ENCODE measurements around the gene KRT31. TPM values are rescaled to one million over a fixed set of nuclear protein-coding genes. Genes with fewer than 3 reads are reported as not detected.
"Not testable (repeated sequence)": the region's sequence is repeated elsewhere in the genome, so short reads cannot be mapped to it uniquely, and the experiment has no call there.

The KRT31 gene
- total RNA-seq, 1 donor from 2014 or later, result not detected

DNA sequence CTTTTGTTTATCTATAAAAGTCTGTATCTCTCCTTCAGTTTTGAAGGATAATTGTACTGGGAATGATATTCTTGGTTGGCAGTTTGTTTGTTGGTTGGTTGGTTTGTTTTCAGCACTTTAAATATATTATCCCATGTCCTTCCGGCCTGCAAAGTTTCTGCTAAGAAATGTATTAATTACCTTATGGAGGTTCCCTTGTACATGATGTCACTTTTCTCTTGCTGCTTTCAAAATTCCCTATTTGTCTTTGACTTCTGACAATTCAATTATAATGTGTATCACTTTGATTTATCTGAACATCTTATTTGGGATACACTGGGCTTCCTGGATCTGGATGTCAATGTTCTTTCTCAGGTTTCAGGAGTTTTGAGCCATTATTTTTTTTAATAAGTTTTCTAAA, 11.2 kb downstream of the KRT31 start:
- no peaks in the 10 kb centered on the region for H3K36me3 ChIP-seq
- intact Hi-C loops (cut with DNase I), result no loop called here
- H3K27me3 ChIP-seq, result peaks cover 9% of the 10 kb centered on the region
- H3K4me1 ChIP-seq, result no peaks in the 10 kb centered on the region
- no peak overlapping the region for H3K4me3 ChIP-seq
- H3K9me3 ChIP-seq, result peaks cover 9% of the 10 kb centered on the region
- no peak overlapping the region for H3K27ac ChIP-seq
- no peak for ATAC-seq
- TF ChIP-seq, protein P1, sequence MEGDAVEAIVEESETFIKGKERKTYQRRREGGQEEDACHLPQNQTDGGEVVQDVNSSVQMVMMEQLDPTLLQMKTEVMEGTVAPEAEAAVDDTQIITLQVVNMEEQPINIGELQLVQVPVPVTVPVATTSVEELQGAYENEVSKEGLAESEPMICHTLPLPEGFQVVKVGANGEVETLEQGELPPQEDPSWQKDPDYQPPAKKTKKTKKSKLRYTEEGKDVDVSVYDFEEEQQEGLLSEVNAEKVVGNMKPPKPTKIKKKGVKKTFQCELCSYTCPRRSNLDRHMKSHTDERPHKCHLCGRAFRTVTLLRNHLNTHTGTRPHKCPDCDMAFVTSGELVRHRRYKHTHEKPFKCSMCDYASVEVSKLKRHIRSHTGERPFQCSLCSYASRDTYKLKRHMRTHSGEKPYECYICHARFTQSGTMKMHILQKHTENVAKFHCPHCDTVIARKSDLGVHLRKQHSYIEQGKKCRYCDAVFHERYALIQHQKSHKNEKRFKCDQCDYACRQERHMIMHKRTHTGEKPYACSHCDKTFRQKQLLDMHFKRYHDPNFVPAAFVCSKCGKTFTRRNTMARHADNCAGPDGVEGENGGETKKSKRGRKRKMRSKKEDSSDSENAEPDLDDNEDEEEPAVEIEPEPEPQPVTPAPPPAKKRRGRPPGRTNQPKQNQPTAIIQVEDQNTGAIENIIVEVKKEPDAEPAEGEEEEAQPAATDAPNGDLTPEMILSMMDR (IDR thresholded peaks at IDR 0.05), result no peak
- DNase-seq, result no peak

DNA sequence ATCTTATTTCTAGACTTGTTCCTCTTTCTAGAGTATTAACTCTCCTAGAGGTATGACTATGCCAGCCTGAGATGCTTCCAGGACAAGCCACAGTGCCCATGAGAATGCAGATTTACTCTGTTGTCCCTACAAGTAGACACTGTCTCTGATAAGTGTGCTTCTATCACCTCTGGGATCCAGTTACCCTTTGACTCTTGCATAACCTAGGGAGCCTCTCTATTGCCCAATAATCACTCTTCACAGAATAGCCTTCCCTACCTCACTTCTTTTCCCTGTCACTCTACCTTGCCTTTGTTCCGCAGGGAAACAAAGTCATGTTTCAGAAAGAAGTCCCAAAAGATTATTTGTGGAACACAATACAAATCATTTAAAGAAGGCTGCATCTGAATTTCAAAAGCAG, 13.7 kb downstream of the KRT31 start:
- Histone ChIP-seq H3K27ac (no peak overlapping the region), H3K27me3 (peaks cover 5% of the 10 kb centered on the region), H3K4me3 (no peak overlapping the region), H3K36me3 (no peaks in the 10 kb centered on the region), H3K9me3 (peaks cover 9% of the 10 kb centered on the region), H3K4me1 (no peaks in the 10 kb centered on the region)
- DNase-seq (no peak), ATAC-seq (no peak)
- intact Hi-C loops (cut with DNase I), result no loop called here
- TF ChIP-seq, protein P1 (IDR thresholded peaks at IDR 0.05), result no peak

DNA sequence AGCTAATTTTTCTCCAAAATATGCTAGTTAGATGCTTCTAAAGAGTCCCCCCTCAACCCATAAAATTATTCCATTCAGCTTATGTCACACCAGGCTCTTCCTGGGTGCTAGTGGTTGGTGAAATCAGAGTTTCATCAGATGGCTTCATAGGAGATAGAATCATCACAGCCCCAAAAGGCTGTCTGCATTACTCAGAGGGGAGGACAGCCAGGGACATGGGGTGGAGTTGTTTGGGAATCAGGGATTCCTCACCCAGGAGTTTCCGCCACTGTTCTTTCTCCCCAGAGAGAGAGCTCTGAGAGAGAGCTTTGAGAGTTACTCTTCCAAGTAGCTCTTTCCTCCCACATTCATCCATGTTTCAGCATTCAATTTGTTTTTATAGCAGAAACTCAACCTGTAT, 15.0 kb downstream of the KRT31 start:
- H3K4me3 ChIP-seq, result no peak overlapping the region
- ATAC-seq, result no peak
- intact Hi-C loops (cut with DNase I), result no loop called here
- peaks cover 5% of the 10 kb centered on the region for H3K27me3 ChIP-seq
- DNase-seq, result no peak
- peaks cover 9% of the 10 kb centered on the region for H3K9me3 ChIP-seq
- no peak overlapping the region for H3K27ac ChIP-seq
- H3K36me3 ChIP-seq, result no peaks in the 10 kb centered on the region
- H3K4me1 ChIP-seq, result no peaks in the 10 kb centered on the region
- TF ChIP-seq, protein P1 (IDR thresholded peaks at IDR 0.05), result no peak

DNA sequence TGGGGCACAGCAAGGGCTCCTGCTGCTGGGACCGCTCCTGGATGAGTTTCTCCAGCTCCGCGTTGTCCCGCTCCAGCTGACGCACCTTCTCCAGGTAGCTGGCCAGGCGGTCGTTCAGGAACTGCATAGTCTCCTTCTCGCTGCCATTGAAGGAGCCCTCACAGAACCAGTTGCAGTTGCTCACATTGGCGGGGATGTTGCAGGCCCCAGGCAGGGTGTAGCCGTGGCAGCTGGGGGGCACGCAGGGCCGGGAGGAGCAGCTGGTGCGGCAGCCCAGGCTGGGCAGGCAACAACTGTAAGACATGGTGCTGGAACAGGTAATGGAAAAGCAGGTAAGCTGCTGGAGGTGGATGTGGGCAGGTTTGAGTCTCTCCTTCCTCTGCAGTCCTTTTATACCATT, 15.5 kb downstream of the KRT31 start, which contains the start of gene KRT34:
KRT34 (minus strand) TSS at position 364 of the 400 bp plus-strand sequence; CDS start at position 304, 60 bp downstream.
- H3K36me3 ChIP-seq; H3K4me3 ChIP-seq; H3K27me3 ChIP-seq; ATAC-seq; intact Hi-C loops (cut with DNase I); H3K4me1 ChIP-seq; DNase-seq; H3K9me3 ChIP-seq; H3K27ac ChIP-seq: not testable (repeated sequence)

DNA sequence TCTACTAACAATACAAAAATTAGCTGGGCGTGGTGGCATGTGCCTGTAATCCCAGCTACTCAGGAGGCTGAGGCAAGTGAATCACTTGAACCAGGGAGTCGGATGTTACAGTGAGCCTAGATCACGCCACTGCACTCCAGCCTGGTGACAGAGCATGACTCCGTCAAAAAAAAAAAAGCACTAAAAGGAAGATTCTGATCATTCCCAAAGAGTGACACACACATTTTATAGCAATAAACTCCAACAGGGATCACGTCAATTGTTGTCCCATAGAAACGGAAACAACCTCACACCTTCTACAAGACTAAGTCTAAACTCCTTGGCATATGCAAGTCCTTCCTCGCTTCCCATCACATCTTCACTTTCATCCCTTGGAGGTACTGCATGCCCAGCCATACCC, 17.3 kb downstream of the KRT31 start:
- H3K36me3 ChIP-seq; H3K4me3 ChIP-seq; DNase-seq; H3K27me3 ChIP-seq; ATAC-seq; intact Hi-C loops (cut with DNase I); H3K4me1 ChIP-seq; H3K9me3 ChIP-seq; H3K27ac ChIP-seq: not testable (repeated sequence)

DNA sequence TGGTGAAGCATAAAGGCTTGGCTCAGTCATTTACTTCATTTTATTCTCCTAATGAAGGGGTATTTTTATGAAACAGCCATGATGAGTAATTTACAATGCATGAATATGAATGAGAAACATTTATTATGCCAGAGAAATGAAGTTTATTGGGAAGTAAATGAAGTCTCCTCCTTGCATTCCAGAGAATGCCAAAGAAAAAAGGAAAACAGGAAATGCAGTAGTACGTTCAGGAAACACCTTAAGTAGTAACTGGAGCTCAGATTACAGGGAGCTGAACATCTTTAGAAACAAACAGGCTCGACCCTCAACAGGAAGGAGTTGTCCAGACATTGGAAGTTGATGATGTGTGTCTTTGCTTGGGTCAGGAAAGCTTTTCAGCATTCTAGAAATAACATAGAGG, 19.9 kb downstream of the KRT31 start:
- intact Hi-C loops (cut with DNase I), result no loop called here
- TF ChIP-seq, protein P1 (IDR thresholded peaks at IDR 0.05), result no peak
- H3K27ac ChIP-seq, result no peak overlapping the region
- ATAC-seq (no peak), DNase-seq (no peak)
- no peak overlapping the region for H3K4me3 ChIP-seq
- no peaks in the 10 kb centered on the region for H3K9me3 ChIP-seq
- no peaks in the 10 kb centered on the region for H3K27me3 ChIP-seq
- no peaks in the 10 kb centered on the region for H3K36me3 ChIP-seq
- H3K4me1 ChIP-seq, result no peaks in the 10 kb centered on the region

DNA sequence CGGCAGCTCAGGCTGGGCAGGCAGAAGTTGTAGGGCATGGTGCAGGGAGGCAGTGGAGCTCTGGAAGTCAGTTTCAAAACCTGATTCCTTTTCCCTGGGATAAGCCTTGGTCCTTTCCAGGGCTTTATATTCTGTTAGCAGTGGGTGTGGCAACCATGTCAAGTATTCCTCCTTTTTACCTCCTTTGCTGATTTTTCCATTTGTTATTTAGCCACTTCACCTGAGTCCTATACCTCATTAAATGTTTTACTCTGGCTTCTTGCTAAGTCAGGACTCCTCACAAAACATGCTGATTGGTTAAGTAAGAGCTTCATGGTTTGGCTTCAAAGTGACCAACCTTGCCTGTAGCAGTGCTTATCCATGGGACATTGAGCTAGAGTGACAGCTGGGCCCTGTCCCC, 27.7 kb downstream of the KRT31 start, which contains the start of gene KRT33B:
KRT33B (minus strand) TSS at position 101 of the 400 bp plus-strand sequence; CDS start at position 38, 63 bp downstream.
- TF ChIP-seq, protein P1 (IDR thresholded peaks at IDR 0.05), result no peak
- no peaks in the 10 kb centered on the region for H3K36me3 ChIP-seq
- ATAC-seq (no peak), DNase-seq (no peak)
- H3K27me3 ChIP-seq, result no peaks in the 10 kb centered on the region
- intact Hi-C loops (cut with DNase I), result no loop called here
- H3K27ac ChIP-seq, result no peak within 1 kb of the TSS
- no peak within 1 kb of the TSS for H3K4me3 ChIP-seq
- H3K4me1 ChIP-seq, result no peaks in the 10 kb centered on the region
- H3K9me3 ChIP-seq, result no peaks in the 10 kb centered on the region

Measured in upper lobe of right lung (tissue), 1 donor.